Astrocyte of the cerebellum (primary cell): ENCODE data around the gene CHST11.

Experiments used
- DNase-seq: peaks from one replicate; pipeline ENCODE4 v3.0.0-alpha.2; 2011; ENCODE audit warnings: low read depth
- H3K4me3 ChIP-seq: 2 replicates; pipeline ENCODE4 v1.5.1; 2011; ENCODE audit warnings: mild to moderate bottlenecking, low read depth, low read length, moderate library complexity
- in situ Hi-C: cut with HindIII; loops from 2 replicates; pipeline ENCODE4 v1.10.0; 2017; ENCODE audit warnings: low sequenced_read_pairs
- TF ChIP-seq, protein P1 (sequence below): IDR thresholded peaks from 2 replicates; pipeline ENCODE4 v1.5.1; 2012; ENCODE audit warnings: low read length, low read depth, moderate library complexity, mild to moderate bottlenecking; ENCODE audit errors: missing control alignments

The CHST11 gene

GRCh38 chr12:104479123-104479662, 22.4 kb downstream of the CHST11 start:
- no peak overlapping the region for H3K4me3 ChIP-seq
- DNase-seq = no peak

GRCh38 chr12:104480012-104480411, 23.3 kb downstream of the CHST11 start:
- in situ Hi-C loops = no loop called here
- no peak overlapping the region for H3K4me3 ChIP-seq
- TF ChIP-seq, protein P1, sequence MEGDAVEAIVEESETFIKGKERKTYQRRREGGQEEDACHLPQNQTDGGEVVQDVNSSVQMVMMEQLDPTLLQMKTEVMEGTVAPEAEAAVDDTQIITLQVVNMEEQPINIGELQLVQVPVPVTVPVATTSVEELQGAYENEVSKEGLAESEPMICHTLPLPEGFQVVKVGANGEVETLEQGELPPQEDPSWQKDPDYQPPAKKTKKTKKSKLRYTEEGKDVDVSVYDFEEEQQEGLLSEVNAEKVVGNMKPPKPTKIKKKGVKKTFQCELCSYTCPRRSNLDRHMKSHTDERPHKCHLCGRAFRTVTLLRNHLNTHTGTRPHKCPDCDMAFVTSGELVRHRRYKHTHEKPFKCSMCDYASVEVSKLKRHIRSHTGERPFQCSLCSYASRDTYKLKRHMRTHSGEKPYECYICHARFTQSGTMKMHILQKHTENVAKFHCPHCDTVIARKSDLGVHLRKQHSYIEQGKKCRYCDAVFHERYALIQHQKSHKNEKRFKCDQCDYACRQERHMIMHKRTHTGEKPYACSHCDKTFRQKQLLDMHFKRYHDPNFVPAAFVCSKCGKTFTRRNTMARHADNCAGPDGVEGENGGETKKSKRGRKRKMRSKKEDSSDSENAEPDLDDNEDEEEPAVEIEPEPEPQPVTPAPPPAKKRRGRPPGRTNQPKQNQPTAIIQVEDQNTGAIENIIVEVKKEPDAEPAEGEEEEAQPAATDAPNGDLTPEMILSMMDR = no peak

More at GRCh38 chr12:104479123-104479662, 22.4 kb downstream of the CHST11 start:
- TF ChIP-seq, protein P1 = no peak
- in situ Hi-C loops = no loop called here

DNA sequence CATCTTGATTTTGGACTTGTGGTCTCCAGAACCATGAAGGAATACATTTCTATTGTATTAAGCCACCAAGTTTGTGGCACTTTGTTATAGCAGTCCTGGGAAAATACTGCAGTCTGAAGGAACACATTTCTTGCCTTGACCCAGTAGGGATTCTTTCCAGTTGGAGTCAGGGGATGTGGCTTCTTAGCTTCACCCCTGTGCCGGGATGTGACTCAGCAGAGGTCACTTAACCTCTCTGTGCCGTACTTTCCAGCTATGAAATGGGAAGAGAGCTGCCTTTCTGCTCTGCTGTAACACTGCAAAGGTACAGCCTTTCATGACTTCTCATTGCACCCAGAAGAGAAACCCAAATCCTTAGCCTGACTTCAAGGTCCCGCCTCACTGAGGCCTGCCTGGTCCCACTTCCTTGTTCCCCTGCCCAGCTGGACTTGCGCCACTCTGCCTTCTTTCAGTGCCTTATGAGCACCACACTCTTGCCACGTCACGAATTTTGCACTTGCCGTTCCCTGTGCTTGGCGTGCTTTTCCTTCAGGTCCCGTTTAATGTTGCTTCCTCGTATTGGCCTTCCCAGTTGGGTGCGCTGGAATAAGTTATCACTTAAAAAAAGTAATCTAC, 24.2 kb downstream of the CHST11 start:
- H3K4me3 ChIP-seq = no peak overlapping the region
- no peak for DNase-seq
- in situ Hi-C loops = no loop called here
- TF ChIP-seq, protein P1 = no peak

More at GRCh38 chr12:104480012-104480411, 23.3 kb downstream of the CHST11 start:
- DNase-seq = no peak

DNA sequence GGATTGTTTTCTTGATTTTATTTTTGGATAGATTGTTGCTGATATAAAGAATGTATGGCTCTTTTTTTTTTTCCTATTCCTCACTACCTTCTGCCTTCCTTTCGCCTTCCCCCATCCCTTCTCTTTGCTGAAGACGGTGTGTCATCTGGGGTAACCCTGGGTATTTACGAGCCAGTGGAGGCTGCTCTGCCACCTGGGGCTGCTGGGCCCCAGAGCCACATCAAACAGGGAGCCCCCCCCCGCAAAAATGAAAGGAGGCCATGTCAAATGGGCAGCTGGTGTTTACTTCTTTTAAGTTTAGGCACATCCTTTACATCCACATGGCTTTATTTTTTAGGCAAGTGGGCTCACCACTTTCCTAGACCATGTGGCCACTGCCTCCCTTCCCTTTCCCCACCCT, 25.4 kb downstream of the CHST11 start:
- no peak overlapping the region for H3K4me3 ChIP-seq
- in situ Hi-C loops = no loop called here
- no peak for DNase-seq
- TF ChIP-seq, protein P1 = no peak

DNA sequence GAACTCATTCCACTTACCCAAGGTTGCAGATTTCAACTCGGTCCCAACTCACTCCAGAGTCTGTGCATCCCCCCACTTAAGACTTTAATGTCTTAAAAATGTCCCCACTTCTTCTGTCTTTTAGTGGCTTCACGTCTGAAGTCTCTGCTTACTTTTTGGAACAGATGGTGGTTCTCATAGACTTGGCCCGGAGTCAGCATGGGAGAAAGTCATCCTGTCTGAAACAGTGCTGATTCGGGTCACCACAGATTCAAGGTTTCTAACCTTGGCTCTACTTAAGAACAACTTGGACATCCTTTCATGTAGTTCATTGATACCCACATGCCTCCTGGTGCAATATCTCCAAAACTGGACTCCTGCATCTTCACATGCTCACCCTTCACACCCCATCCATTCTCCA, 26.0 kb downstream of the CHST11 start:
- TF ChIP-seq, protein P1 = no peak
- no peak for DNase-seq
- no peak overlapping the region for H3K4me3 ChIP-seq
- in situ Hi-C loops = no loop called here

- TF ChIP-seq, protein P1 = no peak
- DNase-seq = no peak
- in situ Hi-C loops = no loop called here
- H3K4me3 ChIP-seq = no peak overlapping the region
These were observed 27.3 kb downstream of the CHST11 start for GRCh38 chr12:104484079-104484478.
